Activated CD8-positive, alpha-beta T cell treated with anti-CD3 and anti-CD28 coated beads for 36 hours (primary cell): ENCODE data around the gene DNAJC1. TPM values are rescaled to one million over a fixed set of nuclear protein-coding genes. Genes with fewer than 3 reads are reported as not detected.
"Not testable (repeated sequence)": the region's sequence is repeated elsewhere in the genome, so short reads cannot be mapped to it uniquely, and the experiment has no call there.

Experiments
- ATAC-seq: fragments of 200-7000 bp; cut with Tn5 transposase; one replicate; pipeline ENCODE4 v1.10.0; 2021; ENCODE audit warnings: mild to moderate bottlenecking, moderate library complexity
- CTCF ChIA-PET: fragments of 350-600 bp; sonication (Branson Sonifier 250); formaldehyde crosslinking; loops from one replicate; lab custom pipeline; 2021; ENCODE audit warnings: antibody characterized with exemption; lab: Charles Lee
- POLR2A ChIA-PET: fragments of 350-600 bp; sonication (Branson Sonifier 250); formaldehyde crosslinking; loops from one replicate; lab custom pipeline; 2021; ENCODE audit warnings: antibody characterized with exemption; lab: Charles Lee
- DNase-seq: peaks from one replicate; pipeline ENCODE4 v3.0.0-alpha.2; 2020
- H3K27ac Mint-ChIP-seq: one replicate; pipeline ENCODE4 v1.8.0; 2021; ENCODE audit warnings: mild to moderate bottlenecking, mixed read lengths
- H3K27me3 Mint-ChIP-seq: one replicate; pipeline ENCODE4 v1.8.0; 2021; ENCODE audit warnings: mixed read lengths
- H3K36me3 Mint-ChIP-seq: one replicate; pipeline ENCODE4 v1.8.0; 2021; ENCODE audit warnings: low read depth, mixed read lengths
- H3K4me1 Mint-ChIP-seq: one replicate; pipeline ENCODE4 v1.8.0; 2021; ENCODE audit warnings: low read depth, mixed read lengths
- H3K4me3 Mint-ChIP-seq: one replicate; pipeline ENCODE4 v1.8.0; 2021; ENCODE audit warnings: mild to moderate bottlenecking, moderate library complexity, mixed read lengths
- H3K9me3 Mint-ChIP-seq: one replicate; pipeline ENCODE4 v1.8.0; 2021; ENCODE audit warnings: mixed read lengths
- intact Hi-C: fragments of 100-400 bp; cut with micrococcal nuclease; formaldehyde crosslinking; loops from one replicate; pipeline ENCODE4 v1.10.0; 2022
- total RNA-seq, 2 experiments: library from RNA; stranded (reverse); gene quantifications; one replicate each; pipeline ENCODE4 v1.2.3, GENCODE V29; 2021
- TF ChIP-seq, protein P1 (sequence below): fragments of 200-600 bp; IDR thresholded peaks from one replicate; pipeline ENCODE4 v1.8.0; 2022; ENCODE audit warnings: antibody characterized with exemption, mild to moderate bottlenecking

DNAJC1 gene
- total RNA-seq, 2 experiments from 2014 or later: 19.3 to 23.7 TPM

DNA sequence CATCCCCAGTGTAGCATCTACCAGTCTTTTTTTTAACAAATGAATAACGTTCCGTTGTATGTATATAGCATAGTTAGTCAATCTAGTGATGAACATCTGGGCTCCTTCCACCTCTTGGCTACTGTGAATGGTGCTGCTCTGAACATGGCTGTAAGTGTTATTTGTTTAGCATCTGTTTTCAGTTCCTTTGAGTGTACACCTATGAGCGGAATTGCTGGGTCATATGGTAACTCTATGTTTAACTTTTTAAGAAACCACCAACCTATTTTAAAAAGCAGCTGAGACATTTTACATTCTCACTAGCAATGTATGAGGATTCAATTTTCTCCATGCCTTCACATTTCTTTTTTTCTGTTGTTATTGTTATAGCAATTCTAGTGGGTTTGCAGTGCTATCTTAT is 178.2 kb downstream of the DNAJC1 start:
- H3K36me3 Mint-ChIP-seq: peaks cover 38% of the 10 kb centered on the region
- intact Hi-C loops: no loop called here
- no peak for DNase-seq
- H3K27ac Mint-ChIP-seq: no peak overlapping the region
- H3K4me1 Mint-ChIP-seq: no peaks in the 10 kb centered on the region
- TF ChIP-seq, protein P1, sequence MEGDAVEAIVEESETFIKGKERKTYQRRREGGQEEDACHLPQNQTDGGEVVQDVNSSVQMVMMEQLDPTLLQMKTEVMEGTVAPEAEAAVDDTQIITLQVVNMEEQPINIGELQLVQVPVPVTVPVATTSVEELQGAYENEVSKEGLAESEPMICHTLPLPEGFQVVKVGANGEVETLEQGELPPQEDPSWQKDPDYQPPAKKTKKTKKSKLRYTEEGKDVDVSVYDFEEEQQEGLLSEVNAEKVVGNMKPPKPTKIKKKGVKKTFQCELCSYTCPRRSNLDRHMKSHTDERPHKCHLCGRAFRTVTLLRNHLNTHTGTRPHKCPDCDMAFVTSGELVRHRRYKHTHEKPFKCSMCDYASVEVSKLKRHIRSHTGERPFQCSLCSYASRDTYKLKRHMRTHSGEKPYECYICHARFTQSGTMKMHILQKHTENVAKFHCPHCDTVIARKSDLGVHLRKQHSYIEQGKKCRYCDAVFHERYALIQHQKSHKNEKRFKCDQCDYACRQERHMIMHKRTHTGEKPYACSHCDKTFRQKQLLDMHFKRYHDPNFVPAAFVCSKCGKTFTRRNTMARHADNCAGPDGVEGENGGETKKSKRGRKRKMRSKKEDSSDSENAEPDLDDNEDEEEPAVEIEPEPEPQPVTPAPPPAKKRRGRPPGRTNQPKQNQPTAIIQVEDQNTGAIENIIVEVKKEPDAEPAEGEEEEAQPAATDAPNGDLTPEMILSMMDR: no peak
- no peak for ATAC-seq
- no peak overlapping the region for H3K4me3 Mint-ChIP-seq
- ChIA-PET CTCF (no interaction called here), POLR2A (no interaction called here)
- H3K9me3 Mint-ChIP-seq: peaks cover 35% of the 10 kb centered on the region
- no peaks in the 10 kb centered on the region for H3K27me3 Mint-ChIP-seq

DNA sequence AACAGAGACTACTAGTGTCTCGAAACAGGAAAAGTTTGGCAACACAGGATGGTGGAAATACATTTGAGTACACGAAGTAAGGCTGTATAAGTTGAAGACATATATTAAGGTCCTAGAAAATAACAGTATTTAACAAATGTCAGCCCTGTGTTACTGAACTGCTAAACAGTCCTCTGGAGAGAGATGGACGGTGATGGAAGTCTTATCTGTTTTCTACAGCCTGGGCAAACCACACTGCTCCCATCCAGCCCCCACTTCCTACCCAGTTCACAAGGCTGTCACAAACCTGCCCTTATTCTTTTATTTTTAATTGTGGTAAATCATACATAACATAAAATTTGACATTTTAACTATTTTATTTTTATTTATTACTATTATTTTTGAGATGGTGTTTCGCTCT is 179.1 kb downstream of the DNAJC1 start:
- Mint-ChIP-seq H3K9me3 (peaks cover 29% of the 10 kb centered on the region), H3K27ac (no peak overlapping the region), H3K4me3 (no peak overlapping the region), H3K36me3 (peaks cover 30% of the 10 kb centered on the region), H3K4me1 (no peaks in the 10 kb centered on the region), H3K27me3 (no peaks in the 10 kb centered on the region)
- intact Hi-C loops: no loop called here
- ChIA-PET POLR2A (no interaction called here), CTCF (no interaction called here)
- DNase-seq: no peak
- TF ChIP-seq, protein P1: no peak
- no peak for ATAC-seq

DNA sequence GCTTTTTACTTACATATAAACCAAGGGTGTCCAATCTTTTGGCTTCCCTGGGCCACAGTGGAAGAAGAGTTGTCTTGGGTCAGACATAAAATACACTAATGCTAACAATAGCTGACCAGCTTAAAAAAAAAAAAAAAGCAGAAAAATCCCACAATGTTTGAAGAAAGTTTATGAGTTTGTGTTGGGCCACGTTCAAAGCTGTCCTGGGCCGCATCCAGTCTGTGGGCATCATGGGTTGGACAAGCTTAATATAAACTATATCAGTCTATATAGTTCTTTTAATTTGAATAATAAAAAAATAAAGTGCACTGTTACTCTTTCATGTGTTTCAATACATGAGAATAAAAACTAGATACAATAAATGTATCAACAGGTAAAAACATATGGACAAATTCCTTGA is 179.9 kb downstream of the DNAJC1 start:
- Mint-ChIP-seq H3K4me1 (no peaks in the 10 kb centered on the region), H3K4me3 (no peak overlapping the region), H3K27ac (no peak overlapping the region), H3K36me3 (peaks cover 29% of the 10 kb centered on the region), H3K9me3 (peaks cover 26% of the 10 kb centered on the region), H3K27me3 (no peaks in the 10 kb centered on the region)
- intact Hi-C loops: no loop called here
- CTCF ChIA-PET: no interaction called here
- POLR2A ChIA-PET: no interaction called here
- no peak for ATAC-seq
- TF ChIP-seq, protein P1: no peak
- no peak for DNase-seq

DNA sequence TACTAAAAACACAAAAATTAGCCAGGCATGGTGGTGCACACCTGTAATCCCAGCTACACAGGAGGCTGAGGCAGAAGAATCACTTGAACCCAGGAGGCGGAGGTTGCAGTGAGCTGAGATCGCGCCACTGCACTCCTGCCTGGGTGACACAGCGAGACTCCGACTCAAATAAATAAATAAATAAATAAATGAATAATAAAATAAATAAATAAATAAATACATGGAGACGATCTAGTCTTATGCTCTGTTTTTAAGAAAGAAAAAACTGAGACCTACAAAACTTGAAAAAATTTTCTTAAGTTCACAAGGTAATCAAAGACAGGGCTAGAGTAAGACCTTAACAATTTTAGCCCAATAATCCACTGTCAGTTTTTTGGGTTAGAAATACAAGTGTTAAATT is 181.3 kb downstream of the DNAJC1 start:
- POLR2A ChIA-PET, CTCF ChIA-PET, DNase-seq, H3K27ac Mint-ChIP-seq, intact Hi-C loops, H3K4me3 Mint-ChIP-seq, H3K4me1 Mint-ChIP-seq, ATAC-seq, H3K27me3 Mint-ChIP-seq: not testable (repeated sequence)
- H3K9me3 Mint-ChIP-seq: peaks cover 17% of the 10 kb centered on the region
- H3K36me3 Mint-ChIP-seq: peaks cover 23% of the 10 kb centered on the region

DNA sequence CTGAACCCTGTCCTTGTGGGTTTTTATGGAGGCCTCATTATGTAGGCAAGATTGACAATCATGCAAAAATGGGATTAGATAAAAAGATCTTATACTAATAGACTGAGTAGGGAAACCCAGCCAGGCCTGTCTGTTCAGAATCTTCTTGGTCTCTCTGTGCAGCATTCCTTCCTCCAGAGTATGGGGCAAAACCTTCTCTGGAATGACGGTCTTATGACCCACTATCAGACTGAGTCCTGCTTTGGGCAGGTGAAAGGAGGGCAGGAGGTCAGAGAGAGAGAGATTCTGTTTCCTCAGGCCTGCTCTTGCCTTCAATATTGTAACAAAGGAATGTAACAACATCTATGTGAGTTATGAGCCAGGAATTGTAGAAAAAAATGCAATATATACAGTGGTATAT is 182.6 kb downstream of the DNAJC1 start:
- TF ChIP-seq, protein P1: no peak
- Mint-ChIP-seq H3K27ac (no peak overlapping the region), H3K4me1 (no peaks in the 10 kb centered on the region), H3K9me3 (peaks cover 9% of the 10 kb centered on the region), H3K36me3 (peaks cover 14% of the 10 kb centered on the region), H3K4me3 (no peak overlapping the region), H3K27me3 (no peaks in the 10 kb centered on the region)
- CTCF ChIA-PET: no interaction called here
- ATAC-seq: no peak
- no peak for DNase-seq
- POLR2A ChIA-PET: no interaction called here
- intact Hi-C loops: no loop called here

DNA sequence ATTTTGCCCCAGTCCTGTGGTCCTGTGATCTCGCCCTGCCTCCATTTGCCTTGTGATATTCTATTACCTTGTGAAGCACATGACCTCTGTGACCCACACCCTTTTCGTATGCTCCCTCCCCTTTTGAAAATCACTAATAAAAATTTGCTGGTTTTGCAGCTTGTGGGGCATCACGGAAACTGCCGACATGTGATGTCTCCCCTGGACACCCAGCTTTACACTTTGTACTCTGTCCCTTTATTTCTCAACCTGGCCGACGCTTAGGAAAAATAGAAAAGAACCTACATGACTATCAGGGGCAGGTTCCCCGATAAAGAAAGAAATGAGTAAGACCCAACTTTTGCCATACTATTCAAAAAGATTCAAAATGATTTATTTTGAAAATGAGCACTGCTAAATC is 185.1 kb downstream of the DNAJC1 start:
- H3K27me3 Mint-ChIP-seq, intact Hi-C loops, CTCF ChIA-PET, H3K27ac Mint-ChIP-seq, H3K4me3 Mint-ChIP-seq, ATAC-seq, H3K4me1 Mint-ChIP-seq, DNase-seq, H3K9me3 Mint-ChIP-seq, POLR2A ChIA-PET: not testable (repeated sequence)
- H3K36me3 Mint-ChIP-seq: peaks cover 10% of the 10 kb centered on the region
